Sigmoid colon (tissue), 7 donors: Measurements from ENCODE around the gene ZNF487. TPM values are rescaled to one million over a fixed set of nuclear protein-coding genes. Genes with fewer than 3 reads are reported as not detected.

Source experiments
- DNase-seq: peaks from one replicate; pipeline ENCODE4 v3.0.0-alpha.2; 2019
- H3K27ac ChIP-seq, 4 donors: fragments of 200-600 bp; sonication (generic); one replicate each; pipeline ENCODE4 v1.5.1; 2016 to 2019; ENCODE audit warnings: mild to moderate bottlenecking in 1 of 4
- H3K27me3 ChIP-seq, 3 donors: fragments of 200-600 bp; sonication (generic); one replicate each; pipeline ENCODE4 v1.5.1; 2019; ENCODE audit warnings: mild to moderate bottlenecking in 1 of 3
- H3K36me3 ChIP-seq, 4 donors: fragments of 200-600 bp; sonication (generic); one replicate each; pipeline ENCODE4 v1.5.1; 2016 to 2019
- H3K4me1 ChIP-seq, 4 donors: fragments of 200-600 bp; sonication (generic); one replicate each; pipeline ENCODE4 v1.5.1; 2017 to 2019
- H3K4me3 ChIP-seq, 4 donors: fragments of 200-600 bp; sonication (generic); one replicate each; pipeline ENCODE4 v1.5.1; 2017 to 2019; ENCODE audit warnings: mild to moderate bottlenecking in 2 of 4, moderate library complexity in 1 of 4
- H3K9me3 ChIP-seq, 4 donors: fragments of 200-600 bp in 3 of 4; sonication (generic) in 3 of 4; one replicate each; pipeline versions ENCODE4 v1.5.1 to v1.6.1; 2013 to 2019
- CTCF ChIP-seq, 4 experiments: fragments of 450-650 bp in 3 of 4; fragments of 200-600 bp in 1 of 4; IDR thresholded peaks; one replicate each; pipeline ENCODE4 v1.5.1; 2016 to 2019; ENCODE audit warnings: antibody characterized with exemption in 4 of 4, mild to moderate bottlenecking in 3 of 4, moderate library complexity in 2 of 4
- EP300 ChIP-seq, 4 donors: sonication (generic); formaldehyde crosslinking; IDR thresholded peaks; one replicate each; pipeline ENCODE4 v1.6.1; 2017; ENCODE audit warnings: antibody characterized with exemption in 4 of 4
- POLR2A ChIP-seq, 2 donors: fragments of 450-650 bp; IDR thresholded peaks; one replicate each; pipeline ENCODE4 v1.6.1; 2016; ENCODE audit warnings: antibody characterized with exemption in 2 of 2, mild to moderate bottlenecking in 2 of 2, moderate library complexity in 2 of 2
- POLR2AphosphoS5 ChIP-seq, 4 donors: sonication (generic); formaldehyde crosslinking; IDR thresholded peaks; one replicate each; pipeline ENCODE4 v1.6.1; 2017; ENCODE audit warnings: antibody characterized with exemption in 4 of 4
- WGBS, 2 donors: extraction: QIAGEN DNeasy Blood & Tissue Kit; methylation state at CpG; one replicate each; pipeline ENCODE4 v1.1.7; 2013; 5-methylcytosine and 5-hydroxymethylcytosine counted together
- intact Hi-C: fragments of 100-400 bp; cut with DNase I; formaldehyde crosslinking; loops from one replicate; pipeline ENCODE4 v1.15.1; 2023
- polyA plus RNA-seq, 3 donors: library from polyadenylated mRNA; stranded (reverse); fragments of 200-250 nt; gene quantifications; one replicate each; pipeline ENCODE4 v1.2.3, GENCODE V29; 2013
- total RNA-seq, 4 donors: library from RNA; depleted of rRNA; stranded (reverse); fragments of >200 nt; gene quantifications; one replicate each; pipeline ENCODE4 v1.1.0, GENCODE V29; 2016
- donor health status: healthy with polysubstance abuse.
- donor health status: Bipolar disorder and iron deficiency.
- donor health status: healthy.

The ZNF487 gene
- total and polyA plus RNA-seq, 7 donors: 5.3 to 21.6 (median 6.6) TPM

DNA sequence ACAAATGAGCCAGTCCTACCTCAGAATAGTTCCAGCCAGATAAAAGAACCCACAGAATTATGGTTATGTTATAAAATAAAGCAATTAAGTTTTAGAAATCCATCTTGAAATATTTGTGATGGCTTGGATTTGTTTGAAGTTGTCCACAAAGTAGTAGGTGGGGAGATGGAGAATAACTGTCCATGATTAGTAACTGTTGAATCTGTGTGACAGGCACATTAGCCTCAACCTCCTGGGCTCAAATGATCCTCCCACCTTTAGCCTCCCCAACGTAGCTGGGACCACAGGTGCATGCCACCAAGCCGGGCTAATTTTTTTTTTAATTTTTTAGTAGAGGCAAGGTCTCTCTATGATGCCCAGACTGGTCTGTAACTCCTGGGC is 38.0 kb upstream of the ZNF487 start:
- WGBS, 2 donors: 26 to 50% methylated on average over 2 of the region's 2 CpGs
- DNase-seq: peak; percentile 8

DNA sequence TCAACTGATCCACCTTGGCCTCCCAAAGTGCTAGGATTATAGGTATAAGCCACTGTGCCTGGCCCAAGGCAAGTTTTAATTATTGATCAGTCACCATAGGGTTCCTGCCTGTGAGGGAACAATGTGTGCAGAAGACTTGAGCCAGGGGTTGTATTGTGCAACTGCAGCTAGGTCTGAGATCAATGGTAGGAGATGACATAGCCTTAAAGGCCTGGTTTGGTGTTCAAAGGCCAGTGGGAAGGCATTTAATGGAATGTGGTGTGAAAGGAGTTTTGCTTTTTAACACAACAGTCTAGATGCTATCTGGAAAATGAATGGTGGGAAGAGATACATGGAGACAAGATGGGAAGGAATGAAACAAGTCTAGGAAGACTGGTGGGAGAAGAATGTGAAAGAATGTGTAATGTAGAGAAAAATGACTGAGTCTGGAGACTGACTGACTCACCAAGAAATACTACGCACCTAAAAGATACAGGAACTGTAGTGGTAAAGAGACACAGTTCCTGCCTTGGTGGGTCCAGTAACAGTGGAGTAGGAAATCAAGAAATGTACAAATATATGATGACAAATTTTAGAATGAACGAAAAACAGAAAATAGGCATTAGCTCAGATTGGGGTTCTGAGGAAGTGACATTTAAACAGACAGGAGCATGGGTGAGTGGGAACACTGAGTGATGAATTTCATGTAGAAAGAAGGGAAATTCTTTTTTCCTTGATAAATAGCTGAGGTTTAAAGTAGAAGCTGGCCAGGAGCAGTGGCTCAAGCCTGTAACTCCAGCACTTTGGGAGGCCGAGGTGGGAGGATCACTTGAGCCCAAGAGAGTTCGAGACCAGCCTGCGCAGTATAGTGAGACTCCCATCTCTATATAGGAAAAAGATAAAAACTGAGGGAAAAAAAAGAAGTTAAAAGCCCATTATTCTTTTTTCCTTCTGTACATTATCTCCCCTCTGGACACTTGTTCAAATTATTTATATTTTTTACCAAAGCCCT is 37.3 kb upstream of the ZNF487 start:
- H3K27ac ChIP-seq: no peak overlapping the region
- peaks cover 0 to 82% (median 67%) of the 10 kb centered on the region in 4 donors for H3K4me1 ChIP-seq
- intact Hi-C loops: loop anchor here (5.0 to 10.0 kb wide), 3 partner anchors 37 to 265 kb away; partner anchors contain the start of genes CSGALNACT2 and ZNF239

More for the DNA sequence above, 38.0 kb upstream of the ZNF487 start:
- Histone ChIP-seq H3K4me3 (no peak overlapping the region), H3K36me3 (peaks cover under 1 to 16% (median 4%) of the 10 kb centered on the region in 4 donors), H3K27ac (no peak overlapping the region), H3K9me3 (no peaks in the 10 kb centered on the region), H3K4me1 (peaks cover 0 to 76% (median 62%) of the 10 kb centered on the region in 4 donors), H3K27me3 (no peaks in the 10 kb centered on the region)
- TF ChIP-seq POLR2AphosphoS5 (IDR thresholded peaks at IDR 0.05): no peak
- TF ChIP-seq CTCF (IDR thresholded peaks at IDR 0.05): no peak
- no peak for TF ChIP-seq EP300 (IDR thresholded peaks at IDR 0.05)
- no peak for TF ChIP-seq POLR2A (IDR thresholded peaks at IDR 0.05)
- intact Hi-C loops: loop anchor here (5.0 to 10.0 kb wide), 3 partner anchors 37 to 264 kb away; partner anchors contain the start of genes CSGALNACT2 and ZNF239

DNA sequence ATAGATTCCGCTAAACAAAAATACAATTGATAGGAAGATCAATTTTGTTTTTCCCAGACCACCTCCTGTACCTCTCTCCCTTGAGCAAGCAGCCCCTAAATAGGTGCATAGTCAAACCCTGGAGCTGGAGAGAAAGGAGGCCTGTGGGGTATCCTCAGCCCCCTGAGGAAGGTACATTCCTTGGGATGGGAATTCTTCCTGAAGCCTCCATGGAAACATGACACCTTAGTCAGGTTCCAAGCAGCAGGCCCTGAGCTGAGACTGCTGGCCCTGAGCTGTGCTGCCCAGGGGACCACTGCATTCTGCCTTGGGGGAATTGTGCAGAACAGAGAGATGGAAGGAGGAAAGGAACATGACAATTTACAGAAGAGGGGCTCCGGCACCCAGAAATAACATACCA is 35.3 kb upstream of the ZNF487 start:
- TF ChIP-seq POLR2A (IDR thresholded peaks at IDR 0.05) (no peak), EP300 (IDR thresholded peaks at IDR 0.05) (no peak), POLR2AphosphoS5 (IDR thresholded peaks at IDR 0.05) (no peak), CTCF (IDR thresholded peaks at IDR 0.05) (no peak)
- no peak overlapping the region for H3K4me3 ChIP-seq
- H3K27ac ChIP-seq: no peak overlapping the region
- intact Hi-C loops: no loop called here
- no peak for DNase-seq
- H3K4me1 ChIP-seq: peaks cover 0 to 89% (median 70%) of the 10 kb centered on the region in 4 donors
- H3K9me3 ChIP-seq: no peaks in the 10 kb centered on the region
- no peaks in the 10 kb centered on the region for H3K27me3 ChIP-seq
- H3K36me3 ChIP-seq: peaks cover 0 to 5% (median 2%) of the 10 kb centered on the region in 4 donors
- WGBS, 2 donors: 66 to 88% methylated on average over 2 of the region's 2 CpGs

More for the DNA sequence above, 37.3 kb upstream of the ZNF487 start:
- TF ChIP-seq POLR2AphosphoS5 (IDR thresholded peaks at IDR 0.05) (no peak), POLR2A (IDR thresholded peaks at IDR 0.05) (no peak), CTCF (IDR thresholded peaks at IDR 0.05) (no peak), EP300 (IDR thresholded peaks at IDR 0.05) (no peak)
- no peaks in the 10 kb centered on the region for H3K9me3 ChIP-seq
- WGBS, 2 donors: 80% methylated on average over 5 of the region's 5 CpGs
- H3K4me3 ChIP-seq: no peak overlapping the region
- H3K36me3 ChIP-seq: peaks cover 0 to 9% (median 2%) of the 10 kb centered on the region in 4 donors
- no peaks in the 10 kb centered on the region for H3K27me3 ChIP-seq
- peak; percentile 45 for DNase-seq

DNA sequence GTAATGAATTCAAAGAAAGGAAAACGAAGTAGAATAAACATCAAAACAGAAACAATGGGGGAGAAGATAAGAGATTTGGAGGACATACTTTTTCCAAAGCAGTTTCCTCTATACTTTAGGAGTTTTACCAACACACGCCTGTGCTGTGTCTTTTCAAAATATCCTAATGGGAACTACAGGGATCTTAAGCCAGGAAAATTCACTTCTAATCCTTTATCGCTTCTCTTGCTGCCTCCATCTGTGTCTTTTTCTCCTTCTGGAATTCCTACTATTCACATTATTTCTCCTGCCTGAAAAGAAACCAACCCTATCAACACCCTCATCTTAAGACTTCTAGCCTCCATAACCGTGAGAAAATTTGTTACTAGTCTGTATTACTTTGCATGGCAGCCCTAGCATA is 34.7 kb upstream of the ZNF487 start:
- H3K27ac ChIP-seq: no peak overlapping the region
- intact Hi-C loops: no loop called here
- H3K36me3 ChIP-seq: peaks cover 0 to 5% (median 2%) of the 10 kb centered on the region in 4 donors
- WGBS, 2 donors: 44 to 54% methylated on average over 4 of the region's 4 CpGs
- no peak for TF ChIP-seq POLR2A (IDR thresholded peaks at IDR 0.05)
- TF ChIP-seq CTCF (IDR thresholded peaks at IDR 0.05): no peak
- TF ChIP-seq POLR2AphosphoS5 (IDR thresholded peaks at IDR 0.05): no peak
- no peak for TF ChIP-seq EP300 (IDR thresholded peaks at IDR 0.05)
- H3K4me1 ChIP-seq: peaks cover 0 to 90% (median 72%) of the 10 kb centered on the region in 4 donors
- DNase-seq: no peak
- H3K9me3 ChIP-seq: no peaks in the 10 kb centered on the region
- H3K4me3 ChIP-seq: no peak overlapping the region
- H3K27me3 ChIP-seq: no peaks in the 10 kb centered on the region
